Left renal cortex interstitium (tissue), 4 donors: ENCODE results near the gene GCNT2. TPM values are rescaled to one million over a fixed set of nuclear protein-coding genes. Genes with fewer than 3 reads are reported as not detected.
A peak's percentile ranks its signal among the peaks of the same experiment; 100 is the strongest.
"Not testable (repeated sequence)": the region's sequence is repeated elsewhere in the genome, so short reads cannot be mapped to it uniquely, and the experiment has no call there.

Source experiments
- DNase-seq, 4 donors: peaks; one replicate each; pipeline ENCODE4 v3.0.0-alpha.2; 2013; ENCODE audit warnings: low read depth in 4 of 4, low spot score in 2 of 4, missing footprints in 1 of 4
- polyA plus RNA-seq, 4 donors: library from polyadenylated mRNA; unstranded; fragments of 120-200 nt; gene quantifications; one replicate each; pipeline ENCODE4 v1.2.1, GENCODE V29; 2013; ENCODE audit not compliant: insufficient read length in 4 of 4

Gene GCNT2
- polyA plus RNA-seq, result 10 to 100 TPM; 13.9 to 18.5 (median 16.5) TPM

DNA sequence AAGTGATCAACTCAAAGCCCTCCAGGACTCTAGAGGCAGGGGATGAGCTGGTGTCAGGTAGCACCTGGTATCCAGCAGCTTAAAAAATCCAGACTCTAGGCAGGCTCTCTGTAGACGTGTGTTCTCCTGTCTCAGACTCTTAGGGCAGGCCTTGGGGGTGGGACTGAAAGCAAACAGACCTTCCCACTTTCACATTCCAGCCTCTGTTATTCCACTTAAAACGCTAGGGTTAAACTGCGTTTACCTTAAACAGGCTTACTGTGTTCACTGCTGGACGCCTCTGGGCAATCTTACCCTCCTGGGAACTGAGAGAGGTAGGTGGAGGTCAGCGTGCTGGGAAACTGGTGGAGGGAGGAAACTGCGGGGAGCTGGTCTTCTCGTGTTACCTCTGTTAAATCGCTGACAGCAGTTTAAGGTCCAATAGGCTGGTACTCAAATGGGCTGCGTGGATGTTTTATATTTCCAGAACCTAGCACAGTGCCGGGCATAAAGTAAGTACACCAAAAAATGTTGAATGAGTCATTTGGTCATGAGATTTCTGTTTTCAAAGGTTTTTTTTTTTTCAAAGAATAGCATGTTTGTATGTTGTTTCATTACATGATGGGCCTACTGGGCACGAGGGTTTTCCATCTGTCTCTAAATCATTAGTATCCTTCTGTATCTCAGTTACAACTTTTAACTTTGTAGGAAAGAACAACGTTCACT lies at the start of gene GCNT2:
Gene GCNT2, plus strand, starts transcription at position 248 of the 705 bp plus-strand sequence. CDS start 7,561 bp downstream, outside the sequence.
- DNase-seq, result peak in 3 of 4 donors; percentile 56 to 78 (median 61)

DNA sequence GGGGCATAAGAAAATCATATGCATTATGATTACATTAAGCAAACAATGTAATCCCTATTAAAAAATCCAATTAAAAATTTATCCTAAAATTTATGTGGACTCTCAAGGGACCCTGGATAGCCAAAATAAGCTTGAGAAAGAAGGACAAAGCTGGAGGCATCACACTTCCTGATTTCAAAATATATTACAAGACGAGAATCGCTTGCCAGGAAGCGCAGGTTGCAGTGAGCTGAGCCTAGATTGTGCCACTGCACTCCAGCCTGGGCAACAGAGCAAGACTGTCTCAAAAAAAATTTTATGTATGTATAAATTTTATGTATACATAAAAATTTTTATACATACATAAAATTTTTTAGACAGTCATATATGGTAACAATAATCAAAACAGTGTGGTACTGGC lies 48.5 kb upstream of the GCNT2 start:
- DNase-seq, result no peak

DNA sequence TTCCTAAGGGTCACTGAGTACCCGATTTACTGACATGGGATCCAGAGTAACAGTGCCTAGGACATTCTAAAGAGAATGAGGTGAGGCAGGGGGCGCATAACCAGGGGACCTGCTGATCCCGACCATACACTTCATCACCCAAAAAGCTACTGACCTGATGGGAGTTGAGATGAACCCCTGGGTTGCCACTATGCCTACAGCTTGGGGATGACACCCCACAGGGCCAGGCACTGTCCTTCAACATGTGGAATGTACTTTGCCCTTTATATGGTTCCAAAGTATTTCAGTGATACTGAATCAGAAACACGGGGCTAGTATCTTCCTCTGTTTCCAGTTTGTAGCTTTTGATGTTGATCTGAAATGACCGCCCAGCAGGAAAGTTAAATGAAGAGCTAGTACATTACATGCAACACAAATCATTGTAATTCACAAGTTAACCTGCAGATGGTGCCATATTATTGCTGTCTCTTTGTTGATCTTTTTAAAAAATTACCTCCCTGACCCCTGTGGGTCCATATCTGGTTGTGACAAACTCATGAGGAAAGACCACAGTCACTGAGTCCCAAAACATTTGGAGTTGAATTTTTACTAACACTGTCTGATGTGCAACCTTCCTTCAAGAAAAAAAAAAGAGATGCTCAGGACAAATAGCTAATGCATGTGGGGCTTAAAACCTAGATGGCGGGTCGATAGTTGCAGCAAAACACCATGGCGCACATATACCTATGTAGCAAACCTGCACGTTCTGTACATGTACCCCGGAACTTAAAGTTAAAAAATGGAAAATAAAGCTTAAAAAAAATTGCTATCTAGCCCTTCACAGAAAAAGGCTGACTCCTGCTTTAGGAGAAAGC lies 42.7 kb upstream of the GCNT2 start:
- DNase-seq, result peak in 1 of 4 donors; percentile 17

DNA sequence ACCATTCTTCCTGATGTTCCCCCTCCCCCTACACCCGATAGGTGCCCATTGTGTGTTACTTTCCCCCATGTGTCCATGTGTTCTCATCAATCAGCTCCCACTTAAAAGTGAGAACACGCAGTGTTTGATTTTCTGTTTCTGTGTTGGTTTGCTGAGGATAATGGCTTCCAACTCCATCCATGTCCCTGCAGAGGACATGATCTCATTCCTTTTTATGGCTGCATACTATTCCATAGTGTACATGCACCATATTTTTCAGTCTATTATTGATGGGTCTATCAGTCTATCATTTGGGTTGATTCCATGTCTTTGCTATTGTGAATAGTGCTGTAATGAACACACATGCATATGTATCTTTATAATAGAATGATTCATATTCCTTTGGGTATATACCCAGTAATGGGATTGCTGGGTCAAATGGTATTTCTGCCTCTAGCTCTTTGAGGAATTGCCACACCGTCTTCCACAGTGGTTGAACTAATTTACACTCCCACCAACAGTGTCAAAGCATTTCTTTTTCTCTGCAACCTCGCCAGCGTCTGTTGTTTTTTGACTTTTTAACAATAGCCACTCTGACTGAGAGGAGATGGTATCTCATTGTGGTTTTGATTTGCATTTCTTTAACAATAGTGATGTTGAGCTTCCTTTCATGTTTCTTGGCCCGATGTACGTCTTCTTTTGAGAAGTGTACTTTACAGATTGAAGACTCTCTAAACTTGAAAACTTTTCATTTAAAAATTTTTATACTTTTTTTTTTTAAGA lies 41.0 kb upstream of the GCNT2 start:
- no peak for DNase-seq

DNA sequence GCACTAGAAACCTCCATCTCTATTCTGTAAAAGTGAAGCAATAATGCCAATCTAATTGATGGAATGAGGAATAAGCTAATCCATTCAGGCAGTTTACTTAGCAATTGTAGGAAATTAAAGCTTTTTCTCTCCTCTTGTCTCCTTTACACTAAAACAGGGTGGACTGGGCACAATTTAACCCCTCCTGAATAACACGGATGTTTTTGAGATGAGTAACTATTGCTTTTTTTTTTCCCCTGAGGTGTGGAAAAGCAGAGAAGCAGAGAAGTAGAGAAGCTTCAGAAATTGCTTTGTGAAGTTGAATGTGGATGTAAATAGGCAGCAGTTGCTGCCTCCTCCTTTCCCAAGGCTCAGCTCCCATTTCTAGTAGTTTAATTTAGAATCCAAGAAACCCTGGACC lies 40.0 kb upstream of the GCNT2 start:
- DNase-seq, result no peak

DNA sequence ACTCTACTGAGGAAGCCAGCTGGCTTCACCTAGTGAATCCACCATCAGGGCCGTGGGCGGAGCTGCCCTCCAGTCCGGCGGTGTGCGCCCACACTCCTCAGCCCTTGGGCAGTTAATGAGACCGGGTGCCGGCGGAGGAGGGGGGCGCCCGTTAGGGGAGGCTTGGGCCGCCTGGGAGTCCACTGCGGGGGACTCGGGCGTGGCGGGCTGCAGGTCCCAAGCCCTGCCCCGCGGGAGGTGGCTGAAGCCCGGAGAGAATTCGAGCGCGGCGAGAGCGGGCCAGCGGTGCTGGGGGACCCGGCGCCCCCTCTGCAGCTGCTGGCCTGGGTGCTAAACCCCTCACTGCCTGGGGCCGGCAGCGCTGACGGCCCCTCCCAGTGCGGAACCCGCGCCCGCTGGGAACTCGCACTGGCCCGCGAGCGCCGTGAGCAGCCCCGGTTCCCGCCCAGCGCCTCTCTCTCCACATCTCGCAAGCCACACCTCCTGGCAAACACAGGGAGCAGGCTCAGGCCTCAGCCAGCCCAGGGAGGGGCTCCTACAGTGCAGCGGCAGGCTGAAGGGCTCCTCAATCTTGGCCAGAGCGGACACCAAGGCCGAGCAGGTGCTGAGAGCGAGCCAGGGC lies 38.4 kb upstream of the GCNT2 start:
- no peak for DNase-seq

DNA sequence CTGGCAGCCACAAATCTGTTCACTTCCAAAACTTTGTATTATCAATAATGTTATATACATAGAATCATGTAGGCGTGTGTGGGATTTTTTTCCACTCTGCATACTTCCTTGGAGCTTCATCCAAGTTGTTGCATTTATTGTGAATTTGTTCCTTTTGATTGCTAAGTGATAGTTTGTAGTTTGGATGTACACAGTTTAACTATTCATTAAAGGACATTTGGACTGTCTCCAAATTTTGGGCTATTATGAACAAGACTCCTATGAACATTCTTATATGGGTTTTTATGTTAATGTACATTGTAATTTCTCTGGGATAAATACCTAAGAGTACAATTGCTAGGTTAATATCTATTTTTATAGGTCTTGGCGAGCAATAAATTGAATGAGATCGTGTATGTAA lies 36.2 kb upstream of the GCNT2 start:
- DNase-seq, result no peak

DNA sequence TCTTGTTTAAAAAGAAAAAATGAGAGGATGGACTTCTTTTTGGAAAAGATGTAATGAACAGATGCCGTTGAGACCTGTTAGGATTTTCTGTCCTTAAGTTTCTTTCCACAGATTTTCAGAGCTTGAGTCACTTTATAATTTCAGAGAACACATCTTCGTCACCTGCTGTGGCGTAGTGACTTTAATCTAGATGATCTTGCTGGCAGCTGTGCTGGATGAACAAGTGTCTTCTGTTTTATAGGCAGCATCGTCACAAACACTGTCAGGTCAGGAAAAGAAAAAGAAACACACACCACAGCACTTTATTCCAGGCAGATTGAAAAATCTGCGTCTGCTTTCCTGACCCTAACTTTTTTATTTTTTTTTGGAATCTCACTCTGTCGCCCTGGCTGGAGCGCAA lies 35.7 kb upstream of the GCNT2 start:
- no peak for DNase-seq

DNA sequence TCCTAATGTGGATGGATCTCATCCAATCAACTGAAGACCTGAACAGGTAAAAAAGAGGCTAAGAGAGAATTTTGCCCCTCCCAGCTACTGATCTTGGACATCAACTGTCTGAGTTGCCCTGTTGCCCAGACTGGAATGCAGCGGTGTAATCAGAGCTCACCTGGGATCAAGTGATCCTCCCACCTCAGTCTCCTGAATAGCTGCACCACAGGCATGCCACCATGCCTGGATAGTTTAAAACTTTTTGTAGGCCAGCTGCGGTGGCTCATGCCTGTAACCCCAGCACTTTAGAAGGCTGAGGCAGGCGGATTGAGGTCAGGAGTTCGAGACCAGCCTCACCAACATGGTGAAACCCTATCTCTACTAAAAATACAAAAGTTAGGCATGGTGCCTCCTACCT lies 34.9 kb upstream of the GCNT2 start:
- no peak for DNase-seq

DNA sequence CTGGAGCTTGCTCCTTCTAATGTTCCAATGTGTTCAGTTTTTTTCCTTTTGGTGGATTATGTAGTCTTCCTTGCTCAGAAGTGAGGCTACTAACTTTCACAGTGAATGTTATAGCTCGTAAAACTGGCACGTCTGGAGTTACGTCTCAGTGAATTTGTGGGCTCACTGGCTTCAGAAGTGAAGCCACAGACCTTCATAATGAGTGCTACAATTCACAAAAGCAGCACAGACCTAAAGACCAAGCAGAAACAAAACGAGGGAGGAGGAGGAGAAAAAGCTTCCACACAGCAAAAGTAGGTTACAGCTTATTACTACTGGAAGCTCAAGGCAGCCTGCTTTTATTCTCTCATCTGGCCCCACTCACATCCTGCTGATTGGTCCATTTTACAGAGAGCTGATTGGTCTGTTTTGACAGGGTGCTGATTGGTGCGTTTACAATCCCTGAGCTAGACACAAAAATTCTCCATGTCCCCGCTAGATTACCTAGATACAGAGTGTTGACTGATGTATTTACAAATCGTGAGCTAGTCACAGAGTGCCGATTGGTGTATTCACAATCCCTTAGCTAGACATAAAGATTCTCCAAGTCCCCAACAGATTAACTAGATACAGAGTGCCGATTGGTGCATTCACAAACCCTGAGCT lies 34.1 kb upstream of the GCNT2 start:
- not testable (repeated sequence) for DNase-seq

DNA sequence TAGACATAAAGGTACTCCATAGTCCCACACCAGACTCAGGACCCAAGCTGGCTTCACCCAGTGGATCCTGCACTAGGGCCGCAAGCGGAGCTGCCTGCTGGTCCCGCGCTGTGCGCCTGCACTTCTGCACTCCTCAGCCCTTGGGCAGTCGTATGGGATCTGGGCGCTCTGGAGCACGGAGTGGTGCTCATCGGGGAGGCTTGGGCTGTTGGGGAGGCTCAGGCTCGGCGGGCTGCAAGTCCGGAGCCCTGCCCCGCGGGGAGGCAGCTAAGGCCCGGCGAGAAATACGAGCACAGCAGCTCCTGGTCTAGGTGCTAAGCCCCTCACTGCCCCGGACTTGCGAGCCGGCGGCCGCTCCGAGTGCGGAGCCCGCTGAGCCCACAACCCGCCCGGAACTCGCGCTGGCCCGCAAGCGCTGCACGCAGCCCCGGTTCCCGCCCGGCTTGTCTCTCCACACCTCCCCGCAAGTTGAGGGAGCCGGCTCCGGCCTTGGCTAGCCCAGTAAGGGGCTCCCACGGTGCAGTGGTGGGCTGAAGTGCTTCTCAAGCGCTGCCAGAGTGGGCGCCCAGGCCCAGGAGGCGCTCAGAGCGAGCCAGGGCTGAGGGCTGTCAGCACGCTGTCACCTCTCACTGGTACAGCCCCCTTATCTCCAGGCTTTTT lies 33.4 kb upstream of the GCNT2 start:
- no peak for DNase-seq

DNA sequence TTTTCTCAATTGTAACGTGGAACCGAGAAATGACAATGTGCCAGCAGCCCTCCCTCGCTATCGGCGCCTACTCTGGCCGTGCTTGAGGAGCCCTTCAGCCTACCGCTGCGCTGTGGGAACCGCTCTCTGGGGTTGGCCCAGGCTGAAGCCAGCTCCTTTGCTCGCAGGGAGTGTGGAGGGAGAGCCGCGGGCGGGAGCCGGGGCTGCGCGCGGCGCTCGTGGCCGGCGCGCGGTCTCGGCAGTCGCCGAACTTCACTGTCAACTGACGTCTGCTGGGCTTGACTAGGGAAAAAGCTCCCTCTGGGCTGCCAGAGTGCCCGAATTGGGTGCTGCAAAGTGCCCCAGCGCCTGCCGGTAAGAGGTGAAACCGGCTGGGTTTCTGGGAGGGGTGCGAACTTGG lies 29.7 kb upstream of the GCNT2 start:
- DNase-seq, result no peak

DNA sequence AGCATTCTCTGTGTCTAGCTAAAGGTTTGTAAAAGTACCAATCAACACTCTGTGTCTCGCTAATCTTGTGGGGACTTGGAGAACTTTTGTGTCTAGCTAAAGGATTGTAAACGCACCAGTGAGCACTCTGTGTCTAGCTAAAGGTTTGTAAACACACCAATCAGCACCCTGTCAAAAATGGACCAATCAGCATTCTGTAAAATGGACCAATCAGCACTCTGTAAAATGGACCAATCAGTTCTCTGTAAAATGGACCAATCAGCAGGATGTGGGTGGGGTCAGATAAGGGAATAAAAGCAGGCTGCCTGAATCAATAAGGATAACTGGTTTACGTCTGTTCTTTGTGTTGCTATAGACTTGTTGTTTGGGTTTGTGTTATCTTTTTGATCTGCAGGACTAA lies 29.2 kb upstream of the GCNT2 start:
- DNase-seq, result not testable (repeated sequence)

DNA sequence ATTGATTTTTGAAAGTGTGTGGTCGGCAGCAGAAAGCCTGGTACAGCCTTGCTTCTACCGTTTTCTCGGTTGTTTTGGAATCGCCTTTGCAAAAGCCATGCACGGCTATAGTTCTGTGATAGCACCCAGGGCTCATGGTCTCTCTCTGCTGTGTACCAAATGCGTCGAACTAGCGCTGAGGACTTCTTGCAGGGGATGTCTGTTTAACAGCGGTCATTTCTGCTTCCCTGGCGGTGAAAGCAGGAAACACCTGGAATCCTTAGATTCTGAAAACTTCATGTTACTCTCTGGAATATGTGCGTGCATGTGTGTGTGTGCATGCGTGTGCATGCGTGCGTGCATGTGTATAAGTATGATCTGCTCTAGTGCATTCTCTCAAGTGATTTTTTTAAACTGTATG lies 26.1 kb upstream of the GCNT2 start:
- no peak for DNase-seq

DNA sequence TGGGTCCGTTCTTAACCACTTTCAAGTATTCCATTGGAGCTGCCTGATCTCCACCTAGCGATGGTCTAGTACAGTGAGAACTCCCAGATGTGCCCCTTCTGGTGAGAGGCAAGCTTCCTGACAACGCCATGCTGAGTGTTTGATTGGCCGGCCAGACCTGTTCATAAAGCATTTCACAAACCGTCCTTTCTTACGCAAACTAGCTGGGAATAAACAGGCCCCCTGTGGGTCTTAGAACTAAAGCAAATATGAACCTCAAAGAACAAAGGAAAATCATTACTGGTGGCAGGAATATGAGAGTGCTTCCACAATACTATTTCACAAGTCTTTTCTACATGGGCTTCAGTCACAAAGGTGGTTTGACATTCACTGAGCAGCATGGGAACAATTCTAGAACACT lies 15.6 kb upstream of the GCNT2 start:
- DNase-seq, result no peak

DNA sequence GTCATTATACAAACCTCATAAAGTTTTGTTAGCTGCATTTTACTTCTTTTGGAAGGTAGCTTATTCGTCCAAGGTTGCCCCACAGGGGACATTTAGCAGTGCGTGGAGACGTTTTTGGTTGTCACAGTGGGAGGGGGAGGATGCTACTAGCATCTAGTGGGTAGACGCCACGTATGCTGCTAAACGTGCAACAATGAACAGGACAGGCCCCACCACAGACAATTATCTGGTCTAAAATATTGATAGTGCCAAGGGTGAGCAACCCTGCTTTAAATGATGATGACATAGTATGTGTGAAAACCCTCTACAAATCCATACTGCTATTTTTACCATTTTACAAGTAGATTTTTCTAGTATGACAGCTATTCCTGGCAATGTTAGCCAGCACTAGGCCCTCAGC lies 13.9 kb upstream of the GCNT2 start:
- DNase-seq, result no peak

DNA sequence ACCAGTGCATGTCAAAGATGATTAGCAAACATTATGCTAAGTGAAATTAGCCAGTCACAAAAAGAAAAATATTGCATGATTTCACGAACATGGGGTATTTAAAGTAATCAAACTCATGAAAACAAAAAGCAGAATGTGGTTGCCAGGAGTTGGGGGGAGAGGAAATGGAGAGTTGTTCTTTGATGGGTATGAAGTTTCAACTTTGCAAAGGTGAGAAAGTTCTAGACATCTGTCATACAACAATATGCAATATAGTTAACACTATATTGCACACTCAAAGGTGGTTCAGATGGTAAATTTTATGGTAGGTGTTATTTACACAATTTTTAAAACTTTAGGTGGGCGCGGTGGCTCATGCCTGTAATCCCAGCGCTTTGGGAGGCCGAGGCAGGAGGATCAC lies 13.4 kb upstream of the GCNT2 start:
- no peak for DNase-seq

DNA sequence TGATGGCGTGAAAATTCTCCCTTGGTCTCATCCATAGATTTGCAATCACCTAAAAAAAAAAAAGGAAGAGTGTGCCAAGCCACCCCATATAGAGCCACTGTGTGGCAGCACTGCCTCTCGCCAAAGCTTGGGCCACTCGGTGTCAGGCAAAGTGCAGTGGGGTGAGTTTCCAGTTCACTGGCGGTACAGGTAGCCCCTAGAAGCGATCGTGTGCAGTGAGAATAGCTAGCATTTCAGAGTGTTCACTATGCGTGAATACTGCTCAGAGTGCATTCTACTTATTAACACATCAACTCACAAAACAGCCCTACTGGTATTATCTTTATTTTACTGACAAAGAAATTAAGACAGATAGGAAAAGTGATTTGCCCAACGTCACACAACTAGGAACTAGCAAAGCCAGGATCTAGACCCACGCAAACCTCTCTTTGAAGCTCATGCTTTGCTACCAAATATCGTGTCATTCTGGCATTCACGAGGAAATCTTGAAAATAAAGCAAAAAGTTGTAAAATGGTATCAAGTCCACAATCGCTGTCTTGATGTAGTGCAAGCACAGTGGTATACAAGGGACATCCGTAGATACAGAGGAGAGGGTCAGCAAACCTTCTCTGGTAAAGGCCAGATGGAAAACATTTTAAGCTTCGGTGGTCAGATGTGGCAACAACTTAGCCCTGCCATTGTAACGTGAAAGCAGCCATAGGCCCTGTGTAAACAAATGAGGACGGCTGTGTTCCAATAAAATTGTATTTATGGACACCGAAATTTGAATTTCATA lies 10.4 kb upstream of the GCNT2 start:
- DNase-seq, result no peak

DNA sequence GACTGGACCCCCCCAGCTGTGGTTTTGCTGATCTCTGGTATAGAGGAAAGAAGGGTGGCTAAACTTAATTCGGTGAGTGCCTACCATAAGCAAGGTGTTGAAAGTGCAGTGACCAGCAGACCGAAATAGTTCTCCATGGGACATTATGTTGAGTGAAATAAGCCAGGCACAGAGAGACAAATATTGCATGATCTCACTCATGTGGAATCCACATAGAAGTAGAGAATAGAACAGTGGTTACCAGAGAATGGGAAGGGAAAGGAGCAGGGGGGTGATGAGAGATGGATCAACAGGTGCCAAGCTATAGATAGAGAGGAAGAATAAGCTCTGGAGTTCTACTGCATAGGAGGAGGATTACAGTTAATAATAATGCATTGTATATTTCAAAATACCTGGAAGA lies 9.7 kb upstream of the GCNT2 start:
- no peak for DNase-seq
